Measurements from ENCODE around the gene C2orf76.

- no peak for TF ChIP-seq EZH2phosphoT487 (IDR thresholded peaks at IDR 0.05; ENCODE audit: insufficient read depth, low read depth)
- no peak for TF ChIP-seq EZH2 (IDR thresholded peaks at IDR 0.05; ENCODE audit: insufficient read depth, poor library complexity, severe bottlenecking)
Observed at GRCh38 chr2:119350311-119350998, 16.2 kb downstream of the C2orf76 start.
